Tibial artery (tissue), 4 donors: ENCODE measurements around the gene TOLLIP.
"Not testable (repeated sequence)": the region's sequence is repeated elsewhere in the genome, so short reads cannot be mapped to it uniquely, and the experiment has no call there.

Experiments used
- DNase-seq, 2 donors: peaks; one replicate each; pipeline ENCODE4 v3.0.0-alpha.2; 2019
- H3K27ac ChIP-seq, 2 donors: fragments of 200-600 bp; sonication (generic) in 1 of 2; 1 replicate in 1 of 2; 2 replicates in 1 of 2; pipeline ENCODE4 v1.5.1; 2018 to 2019; ENCODE audit warnings: mild to moderate bottlenecking in 1 of 2
- H3K27me3 ChIP-seq, 2 donors: fragments of 200-600 bp; sonication (generic) in 1 of 2; one replicate each; pipeline versions ENCODE4 v1.5.1 to v1.6.0; 2016 to 2019
- H3K36me3 ChIP-seq, 3 donors: fragments of 200-600 bp; sonication (generic) in 2 of 3; one replicate each; pipeline ENCODE4 v1.5.1; 2016 to 2019; ENCODE audit warnings: mild to moderate bottlenecking in 2 of 3
- H3K4me1 ChIP-seq, 4 donors: fragments of 200-600 bp; sonication (generic) in 2 of 4; 1 replicate in 3 of 4; 2 replicates in 1 of 4; pipeline ENCODE4 v1.5.1; 2016 to 2019
- H3K4me3 ChIP-seq, 2 donors: fragments of 200-600 bp; sonication (generic) in 1 of 2; 1 replicate in 1 of 2; 2 replicates in 1 of 2; pipeline ENCODE4 v1.5.1; 2018 to 2019; ENCODE audit warnings: mild to moderate bottlenecking in 2 of 2
- H3K9me3 ChIP-seq, 3 donors: fragments of 200-600 bp; sonication (generic) in 1 of 3; one replicate each; pipeline ENCODE4 v1.5.1; 2016 to 2019
- CTCF ChIP-seq, 2 experiments: fragments of 200-600 bp in 1 of 2; fragments of 450-650 bp in 1 of 2; IDR thresholded peaks; one replicate each; pipeline ENCODE4 v1.5.1; 2017 to 2019; ENCODE audit warnings: antibody characterized with exemption in 2 of 2, mild to moderate bottlenecking in 1 of 2, moderate library complexity in 1 of 2
- intact Hi-C: fragments of 100-400 bp; cut with DNase I; formaldehyde crosslinking; loops from one replicate; pipeline ENCODE4 v1.15.0; 2023; ENCODE audit warnings: low total_unique reads

TOLLIP gene

GRCh38 chr11:1253103-1253485 lies 56.3 kb downstream of the TOLLIP start:
- intact Hi-C loops = no loop called here
- H3K9me3 ChIP-seq = no peaks in the 10 kb centered on the region

GRCh38 chr11:1252371-1253102 lies 56.9 kb downstream of the TOLLIP start:
- Histone ChIP-seq H3K4me3 (no peak overlapping the region), H3K27ac (no peak overlapping the region), H3K4me1 (no peaks in the 10 kb centered on the region), H3K9me3 (no peaks in the 10 kb centered on the region), H3K36me3 (no peaks in the 10 kb centered on the region), H3K27me3 (peaks cover 0 to 6% of the 10 kb centered on the region in 2 donors)
- no peak for DNase-seq
- TF ChIP-seq CTCF (IDR thresholded peaks at IDR 0.05) = no peak
- intact Hi-C loops = no loop called here

More at GRCh38 chr11:1253103-1253485, 56.3 kb downstream of the TOLLIP start:
- H3K27me3 ChIP-seq = peaks cover 0 to 10% of the 10 kb centered on the region in 2 donors
- no peaks in the 10 kb centered on the region for H3K4me1 ChIP-seq
- no peak overlapping the region for H3K27ac ChIP-seq
- no peak for TF ChIP-seq CTCF (IDR thresholded peaks at IDR 0.05)
- H3K36me3 ChIP-seq = no peaks in the 10 kb centered on the region
- DNase-seq = no peak
- H3K4me3 ChIP-seq = no peak overlapping the region

GRCh38 chr11:1251236-1251770 lies 58.1 kb downstream of the TOLLIP start:
- H3K9me3 ChIP-seq = no peaks in the 10 kb centered on the region
- no peaks in the 10 kb centered on the region for H3K27me3 ChIP-seq
- DNase-seq = no peak
- H3K27ac ChIP-seq = no peak overlapping the region
- no peaks in the 10 kb centered on the region for H3K4me1 ChIP-seq
- TF ChIP-seq CTCF (IDR thresholded peaks at IDR 0.05) = no peak
- intact Hi-C loops = no loop called here
- H3K4me3 ChIP-seq = no peak overlapping the region
- no peaks in the 10 kb centered on the region for H3K36me3 ChIP-seq

- H3K9me3 ChIP-seq, DNase-seq, H3K36me3 ChIP-seq, H3K4me1 ChIP-seq, intact Hi-C loops, H3K27me3 ChIP-seq, H3K4me3 ChIP-seq, H3K27ac ChIP-seq: not testable (repeated sequence)
Observed at GRCh38 chr11:1250411-1250810, 59.0 kb downstream of the TOLLIP start.

- H3K27me3 ChIP-seq, H3K36me3 ChIP-seq, H3K4me1 ChIP-seq, H3K27ac ChIP-seq, H3K4me3 ChIP-seq, DNase-seq, intact Hi-C loops, H3K9me3 ChIP-seq: not testable (repeated sequence)
Observed at GRCh38 chr11:1248951-1249350, 60.5 kb downstream of the TOLLIP start.

- intact Hi-C loops = not testable (repeated sequence)
Observed at GRCh38 chr11:1247026-1247425, 62.4 kb downstream of the TOLLIP start.

GRCh38 chr11:1246301-1246700 lies 63.1 kb downstream of the TOLLIP start:
- H3K4me3 ChIP-seq, H3K9me3 ChIP-seq, H3K4me1 ChIP-seq, DNase-seq, H3K27ac ChIP-seq, H3K27me3 ChIP-seq, intact Hi-C loops, H3K36me3 ChIP-seq: not testable (repeated sequence)

More at GRCh38 chr11:1247026-1247425, 62.4 kb downstream of the TOLLIP start:
- H3K4me1 ChIP-seq, DNase-seq, H3K4me3 ChIP-seq, H3K27me3 ChIP-seq, H3K36me3 ChIP-seq, H3K9me3 ChIP-seq, H3K27ac ChIP-seq: not testable (repeated sequence)

- H3K4me1 ChIP-seq, H3K4me3 ChIP-seq, H3K36me3 ChIP-seq, H3K9me3 ChIP-seq, DNase-seq, H3K27ac ChIP-seq, H3K27me3 ChIP-seq, intact Hi-C loops: not testable (repeated sequence)
Observed at GRCh38 chr11:1245717-1246116, 63.7 kb downstream of the TOLLIP start.

- H3K9me3 ChIP-seq, H3K4me3 ChIP-seq, DNase-seq, intact Hi-C loops, H3K27ac ChIP-seq, H3K4me1 ChIP-seq, H3K27me3 ChIP-seq, H3K36me3 ChIP-seq: not testable (repeated sequence)
Observed at GRCh38 chr11:1244557-1244956, 64.9 kb downstream of the TOLLIP start.

GRCh38 chr11:1243521-1243920 lies 65.9 kb downstream of the TOLLIP start:
- H3K27ac ChIP-seq, H3K4me1 ChIP-seq, H3K9me3 ChIP-seq, H3K36me3 ChIP-seq, H3K27me3 ChIP-seq, intact Hi-C loops, DNase-seq, H3K4me3 ChIP-seq: not testable (repeated sequence)

- H3K27ac ChIP-seq, H3K27me3 ChIP-seq, H3K9me3 ChIP-seq, intact Hi-C loops, H3K4me3 ChIP-seq, H3K4me1 ChIP-seq, H3K36me3 ChIP-seq, DNase-seq: not testable (repeated sequence)
Observed at GRCh38 chr11:1242751-1243150, 66.7 kb downstream of the TOLLIP start.
